ENCODE results near the gene AACS. TPM values are rescaled to one million over a fixed set of nuclear protein-coding genes. Genes with fewer than 3 reads are reported as not detected.
"Not testable (repeated sequence)": the region's sequence is repeated elsewhere in the genome, so short reads cannot be mapped to it uniquely, and the experiment has no call there.

AACS gene
- total RNA-seq, 2 experiments from 2014 or later: 17.1 to 17.2 TPM

- Mint-ChIP-seq H3K9me3 (peaks cover 6% of the 10 kb centered on the region), H3K4me1 (peaks cover 16% of the 10 kb centered on the region), H3K27me3 (peaks cover 14% of the 10 kb centered on the region), H3K36me3 (ENCODE audit: low read depth) (no peaks in the 10 kb centered on the region), H3K4me3 (peak overlapping the region; percentile 61), H3K27ac (peak overlapping the region; percentile 40)
- ChIA-PET CTCF (interaction anchor here (0.7 kb wide), 1 partner anchor 1849 kb away, joined by 3 read pairs; no protein-coding TSS in a partner anchor), POLR2A (no interaction called here)
- DNase-seq: no peak
Measured at GRCh38 chr12:125065919-125066570, 810 bp downstream of the AACS start.

GRCh38 chr12:125068391-125068790 is 3.2 kb downstream of the AACS start:
- Mint-ChIP-seq H3K9me3 (no peaks in the 10 kb centered on the region), H3K4me3 (no peak overlapping the region), H3K4me1 (peaks cover 16% of the 10 kb centered on the region), H3K27me3 (peaks cover 4% of the 10 kb centered on the region), H3K36me3 (ENCODE audit: low read depth) (no peaks in the 10 kb centered on the region), H3K27ac (no peak overlapping the region)
- ChIA-PET CTCF (no interaction called here), POLR2A (interaction anchor here (1.2 kb wide), 1 partner anchor 74 kb away, joined by 3 read pairs; no protein-coding TSS in a partner anchor)
- no peak for DNase-seq

- no peaks in the 10 kb centered on the region for H3K27me3 Mint-ChIP-seq
- H3K4me1 Mint-ChIP-seq: peaks cover 14% of the 10 kb centered on the region
- no peak for DNase-seq
- POLR2A ChIA-PET: no interaction called here
- H3K4me3 Mint-ChIP-seq: no peak overlapping the region
- H3K36me3 Mint-ChIP-seq (ENCODE audit: low read depth): peaks cover 6% of the 10 kb centered on the region
- no peak overlapping the region for H3K27ac Mint-ChIP-seq
- CTCF ChIA-PET: no interaction called here
- H3K9me3 Mint-ChIP-seq: no peaks in the 10 kb centered on the region
Measured at GRCh38 chr12:125069616-125070015, 4.4 kb downstream of the AACS start.

- no peak for DNase-seq
- Mint-ChIP-seq H3K4me3 (no peak overlapping the region), H3K27me3 (no peaks in the 10 kb centered on the region), H3K9me3 (no peaks in the 10 kb centered on the region), H3K27ac (no peak overlapping the region), H3K36me3 (ENCODE audit: low read depth) (peaks cover 6% of the 10 kb centered on the region), H3K4me1 (peaks cover 12% of the 10 kb centered on the region)
- CTCF ChIA-PET: no interaction called here
- POLR2A ChIA-PET: no interaction called here
Measured at GRCh38 chr12:125070112-125070511, 4.9 kb downstream of the AACS start.

GRCh38 chr12:125070661-125071390 is 5.6 kb downstream of the AACS start:
- CTCF ChIA-PET: no interaction called here
- Mint-ChIP-seq H3K9me3 (no peaks in the 10 kb centered on the region), H3K27ac (no peak overlapping the region), H3K27me3 (no peaks in the 10 kb centered on the region), H3K4me1 (peaks cover 11% of the 10 kb centered on the region), H3K36me3 (ENCODE audit: low read depth) (peaks cover 6% of the 10 kb centered on the region), H3K4me3 (no peak overlapping the region)
- no peak for DNase-seq
- POLR2A ChIA-PET: no interaction called here

GRCh38 chr12:125071456-125071855 is 6.2 kb downstream of the AACS start:
- H3K27me3 Mint-ChIP-seq: no peaks in the 10 kb centered on the region
- H3K27ac Mint-ChIP-seq: no peak overlapping the region
- peaks cover 12% of the 10 kb centered on the region for H3K36me3 Mint-ChIP-seq (ENCODE audit: low read depth)
- ChIA-PET POLR2A (no interaction called here), CTCF (interaction anchor here (1.1 kb wide), 1 partner anchor 10 kb away, joined by 3 read pairs; no protein-coding TSS in a partner anchor)
- DNase-seq: no peak
- no peak overlapping the region for H3K4me3 Mint-ChIP-seq
- H3K4me1 Mint-ChIP-seq: peaks cover 7% of the 10 kb centered on the region
- H3K9me3 Mint-ChIP-seq: no peaks in the 10 kb centered on the region

GRCh38 chr12:125072496-125072895 is 7.3 kb downstream of the AACS start:
- ChIA-PET POLR2A (no interaction called here), CTCF (interaction anchor here (1.1 kb wide), 1 partner anchor 9 kb away, joined by 3 read pairs; no protein-coding TSS in a partner anchor)

GRCh38 chr12:125074294-125074693 is 9.1 kb downstream of the AACS start:
- POLR2A ChIA-PET, H3K9me3 Mint-ChIP-seq, H3K27ac Mint-ChIP-seq: not testable (repeated sequence)

More at GRCh38 chr12:125072496-125072895, 7.3 kb downstream of the AACS start:
- no peaks in the 10 kb centered on the region for H3K4me1 Mint-ChIP-seq
- H3K4me3 Mint-ChIP-seq: no peak overlapping the region
- H3K36me3 Mint-ChIP-seq (ENCODE audit: low read depth): peaks cover 16% of the 10 kb centered on the region
- no peak overlapping the region for H3K27ac Mint-ChIP-seq
- no peak for DNase-seq
- H3K27me3 Mint-ChIP-seq: no peaks in the 10 kb centered on the region
- no peaks in the 10 kb centered on the region for H3K9me3 Mint-ChIP-seq

GRCh38 chr12:125076103-125076502 is 10.9 kb downstream of the AACS start:
- no peak overlapping the region for H3K27ac Mint-ChIP-seq
- H3K4me1 Mint-ChIP-seq: no peaks in the 10 kb centered on the region
- ChIA-PET POLR2A (no interaction called here), CTCF (interaction anchor here (0.6 kb wide), 1 partner anchor 89 kb away, joined by 3 read pairs; no protein-coding TSS in a partner anchor)
- H3K4me3 Mint-ChIP-seq: no peak overlapping the region
- no peaks in the 10 kb centered on the region for H3K27me3 Mint-ChIP-seq
- no peaks in the 10 kb centered on the region for H3K9me3 Mint-ChIP-seq
- DNase-seq: no peak
- H3K36me3 Mint-ChIP-seq (ENCODE audit: low read depth): peaks cover 33% of the 10 kb centered on the region

More at GRCh38 chr12:125074294-125074693, 9.1 kb downstream of the AACS start:
- CTCF ChIA-PET, H3K4me3 Mint-ChIP-seq, DNase-seq, H3K27me3 Mint-ChIP-seq, H3K4me1 Mint-ChIP-seq: not testable (repeated sequence)
- peaks cover 27% of the 10 kb centered on the region for H3K36me3 Mint-ChIP-seq (ENCODE audit: low read depth)

GRCh38 chr12:125079084-125079483 is 13.8 kb downstream of the AACS start:
- Mint-ChIP-seq H3K4me1 (no peaks in the 10 kb centered on the region), H3K4me3 (no peak overlapping the region), H3K9me3 (no peaks in the 10 kb centered on the region), H3K27ac (no peak overlapping the region), H3K27me3 (no peaks in the 10 kb centered on the region), H3K36me3 (ENCODE audit: low read depth) (peaks cover 30% of the 10 kb centered on the region)
- ChIA-PET CTCF (no interaction called here), POLR2A (no interaction called here)
- DNase-seq: no peak

GRCh38 chr12:125079648-125080645 is 14.7 kb downstream of the AACS start:
- Mint-ChIP-seq H3K27me3 (no peaks in the 10 kb centered on the region), H3K36me3 (ENCODE audit: low read depth) (peaks cover 30% of the 10 kb centered on the region), H3K27ac (no peak overlapping the region), H3K9me3 (no peaks in the 10 kb centered on the region), H3K4me1 (no peaks in the 10 kb centered on the region), H3K4me3 (no peak overlapping the region)
- no peak for DNase-seq
- ChIA-PET POLR2A (no interaction called here), CTCF (no interaction called here)

- Mint-ChIP-seq H3K9me3 (no peaks in the 10 kb centered on the region), H3K4me3 (no peak overlapping the region), H3K4me1 (no peaks in the 10 kb centered on the region), H3K27me3 (no peaks in the 10 kb centered on the region), H3K36me3 (ENCODE audit: low read depth) (peaks cover 28% of the 10 kb centered on the region), H3K27ac (no peak overlapping the region)
- ChIA-PET CTCF (interaction anchor here (1.2 kb wide), 1 partner anchor 10 kb away, joined by 3 read pairs; no protein-coding TSS in a partner anchor), POLR2A (no interaction called here)
- DNase-seq: no peak
Measured at GRCh38 chr12:125081427-125081826, 16.2 kb downstream of the AACS start.

- peaks cover 21% of the 10 kb centered on the region for H3K36me3 Mint-ChIP-seq (ENCODE audit: low read depth)
- POLR2A ChIA-PET: no interaction called here
- no peaks in the 10 kb centered on the region for H3K27me3 Mint-ChIP-seq
- H3K27ac Mint-ChIP-seq: no peak overlapping the region
- no peaks in the 10 kb centered on the region for H3K9me3 Mint-ChIP-seq
- no peak for DNase-seq
- CTCF ChIA-PET: no interaction called here
- no peak overlapping the region for H3K4me3 Mint-ChIP-seq
- H3K4me1 Mint-ChIP-seq: no peaks in the 10 kb centered on the region
Measured at GRCh38 chr12:125083072-125083471, 17.8 kb downstream of the AACS start.

All from activated CD4-positive, alpha-beta memory T cell treated with anti-CD3 and anti-CD28 coated beads, Interleukin-2, amount 10 ng/mL, durations not matched to agents 7 days and 5 days (primary cell).